GM21528 (cell line): ENCODE results near the gene CNGA2.
"Not testable (repeated sequence)": the region's sequence is repeated elsewhere in the genome, so short reads cannot be mapped to it uniquely, and the experiment has no call there.

ENCODE experiments used
- ATAC-seq: cut with Tn5 transposase; IDR thresholded peaks from one replicate; pipeline ENCODE4 v1.9.1; 2021; ENCODE audit warnings: mild to moderate bottlenecking, moderate library complexity; ENCODE audit not compliant: unreplicated experiment, low FRiP score

Gene CNGA2

GRCh38 chrX:151734446-151734845 is at the start of gene CNGA2:
Gene CNGA2 (plus strand): TSS chrX:151734746. CDS start chrX:151738484, 3,738 bp downstream.
- no peak for ATAC-seq

DNA sequence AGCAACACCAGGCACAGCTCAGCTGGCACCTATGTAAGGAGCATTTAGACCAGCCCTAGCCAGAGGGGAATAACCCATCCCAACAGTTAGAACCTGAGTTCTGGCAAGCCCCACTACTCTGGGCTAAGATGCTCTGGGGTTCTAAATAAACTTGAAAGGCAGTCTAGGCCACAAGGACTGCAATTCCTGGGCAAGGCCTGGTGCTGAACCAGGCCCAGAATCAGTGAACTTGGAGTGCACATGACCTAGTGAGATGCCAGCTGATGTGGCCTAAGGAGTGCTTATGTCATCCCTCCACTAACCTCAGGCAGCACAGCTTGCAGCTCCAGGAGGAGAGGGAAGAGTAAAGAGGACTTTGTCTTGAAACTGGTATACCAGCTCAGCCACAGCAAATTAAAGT is 46.9 kb upstream of the CNGA2 start:
- no peak for ATAC-seq

GRCh38 chrX:151688695-151689094 is 45.9 kb upstream of the CNGA2 start:
- ATAC-seq: no peak

DNA sequence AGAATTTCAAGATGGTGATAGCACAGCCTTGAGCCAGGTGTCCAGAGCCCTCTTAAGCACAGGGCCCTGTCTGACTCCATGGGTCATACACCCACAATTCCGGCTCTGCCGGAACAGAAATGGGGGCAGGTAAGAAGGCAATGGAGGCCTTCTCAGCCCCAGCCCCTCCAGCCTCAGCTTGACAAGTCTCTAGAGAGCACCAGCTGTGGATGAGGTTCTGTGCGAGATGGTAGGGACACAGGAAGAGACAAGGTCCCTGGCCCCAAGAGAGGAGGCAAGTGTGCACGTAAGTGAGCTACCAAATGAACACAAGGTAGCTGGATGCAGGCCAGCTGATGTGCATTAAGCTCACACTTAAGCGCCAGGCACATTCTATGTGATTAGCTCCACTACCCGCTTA is 41.7 kb upstream of the CNGA2 start:
- ATAC-seq: no peak

DNA sequence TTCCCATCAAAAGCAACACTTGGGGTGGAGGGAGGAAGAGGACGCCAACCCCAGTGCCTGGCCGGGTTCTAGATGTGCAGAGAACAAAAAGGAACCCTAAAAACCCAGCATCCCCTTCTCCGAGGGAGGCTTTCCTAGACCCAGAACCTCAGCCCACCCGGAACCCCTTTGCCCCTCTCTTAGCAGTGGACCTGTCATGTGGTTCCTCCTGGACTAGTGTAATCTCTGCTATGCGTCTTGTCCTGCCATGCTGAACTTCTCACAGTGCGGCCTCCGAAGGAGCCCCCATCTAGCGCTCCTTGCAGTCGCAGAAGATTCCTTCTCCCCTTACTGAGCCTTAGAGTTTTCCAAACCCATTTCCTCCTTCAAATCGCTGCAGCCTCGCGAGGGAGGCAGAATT is 40.4 kb upstream of the CNGA2 start:
- ATAC-seq: no peak

GRCh38 chrX:151694661-151695582 is 39.6 kb upstream of the CNGA2 start, which contains the start of gene PRRG3:
Gene PRRG3 (plus strand): TSS chrX:151695458. CDS start chrX:151698815, 3,357 bp downstream.
- no peak for ATAC-seq

GRCh38 chrX:151695583-151696340 is 38.8 kb upstream of the CNGA2 start:
- no peak for ATAC-seq

- ATAC-seq: not testable (repeated sequence)
These were observed 37.5 kb upstream of the CNGA2 start for GRCh38 chrX:151697082-151697481.

GRCh38 chrX:151697522-151697921 is 37.0 kb upstream of the CNGA2 start:
- ATAC-seq: no peak

DNA sequence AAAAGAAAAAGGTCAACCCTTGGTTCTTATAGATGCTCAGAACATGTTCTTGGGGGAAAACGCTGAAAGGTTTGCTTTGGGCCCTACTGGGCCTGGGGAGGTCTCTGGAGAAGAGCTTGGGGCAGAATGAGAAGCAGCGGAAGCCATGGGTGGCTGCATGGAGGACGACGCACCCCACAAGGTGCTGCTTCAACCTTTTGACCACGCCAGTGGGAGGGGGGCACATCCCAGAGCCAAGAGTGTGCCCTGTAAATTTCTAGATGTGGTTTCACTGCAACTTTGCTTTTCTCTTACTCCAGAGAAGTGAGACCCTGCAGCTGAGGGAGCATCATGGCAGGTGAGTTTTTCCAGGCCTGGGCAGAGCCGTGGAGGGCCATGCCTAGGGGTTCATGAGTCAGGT is 36.1 kb upstream of the CNGA2 start:
- no peak for ATAC-seq

GRCh38 chrX:151699746-151700145 is 34.8 kb upstream of the CNGA2 start:
- ATAC-seq: no peak

GRCh38 chrX:151700581-151700980 is 34.0 kb upstream of the CNGA2 start:
- no peak for ATAC-seq

- ATAC-seq: no peak
These were observed 33.5 kb upstream of the CNGA2 start for GRCh38 chrX:151701071-151701470.

GRCh38 chrX:151701531-151701930 is 33.0 kb upstream of the CNGA2 start:
- ATAC-seq: no peak

- ATAC-seq: no peak
These were observed 32.4 kb upstream of the CNGA2 start for GRCh38 chrX:151702026-151702714.

- ATAC-seq: no peak
These were observed 31.7 kb upstream of the CNGA2 start for GRCh38 chrX:151702741-151703340.

- no peak for ATAC-seq
These were observed 31.1 kb upstream of the CNGA2 start for GRCh38 chrX:151703487-151703886.

DNA sequence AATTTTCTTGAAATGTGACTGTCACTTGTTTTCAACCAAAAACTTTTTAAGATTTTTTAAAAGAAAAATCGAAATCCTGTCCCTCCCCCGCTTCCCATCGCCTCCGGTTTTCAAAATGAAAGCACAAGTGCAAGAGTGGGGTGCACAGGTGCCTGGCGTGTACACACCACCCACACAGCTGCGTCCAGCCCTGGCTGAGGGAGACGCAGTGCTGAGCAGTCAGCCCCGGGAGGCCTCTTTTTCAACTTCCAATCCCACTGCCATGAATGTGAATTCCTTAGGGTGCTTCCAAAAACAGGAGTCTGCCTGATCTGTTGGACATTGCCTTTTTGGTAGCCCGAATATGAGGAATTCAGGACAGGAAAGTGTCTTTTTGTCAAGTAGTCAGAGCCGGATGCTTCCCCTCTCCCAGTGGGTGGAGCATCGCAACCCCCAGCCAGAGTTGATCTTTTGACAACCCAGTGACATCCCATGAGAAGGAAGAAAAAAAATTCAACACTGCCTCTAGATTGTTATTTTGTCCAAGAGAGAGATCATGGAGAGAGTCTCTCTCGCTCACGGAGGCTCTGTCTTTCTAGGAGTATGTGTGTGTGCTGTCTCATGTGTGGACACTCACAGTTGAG is 30.4 kb upstream of the CNGA2 start:
- ATAC-seq: no peak

- ATAC-seq: no peak
These were observed 25.7 kb upstream of the CNGA2 start for GRCh38 chrX:151708821-151709220.

DNA sequence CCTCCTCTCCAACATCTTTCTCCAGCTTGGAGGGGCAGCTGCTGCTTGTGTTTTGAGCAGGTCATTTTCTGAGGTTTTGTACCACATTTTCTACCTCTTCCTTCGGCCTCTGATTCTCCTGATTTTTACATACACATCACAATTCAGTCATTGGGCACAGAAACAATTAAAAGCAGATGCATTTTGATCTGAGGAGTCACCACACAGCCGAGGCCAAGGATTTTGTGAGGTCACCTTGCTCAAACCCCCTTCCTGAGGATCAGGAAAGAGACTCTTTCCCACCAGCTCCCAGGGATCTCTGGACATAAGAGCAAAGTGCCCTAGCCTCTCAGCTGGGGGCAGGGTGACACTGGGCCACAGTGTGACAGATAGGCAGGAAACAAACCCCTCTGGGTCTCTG is 24.1 kb upstream of the CNGA2 start:
- no peak for ATAC-seq
